SK-N-SH (cell line): ENCODE data around the gene RSU1. TPM values are rescaled to one million over a fixed set of nuclear protein-coding genes. Genes with fewer than 3 reads are reported as not detected.

ENCODE experiments used
- CTCF ChIA-PET: fragments of 300-600, 350-600 bp; formaldehyde crosslinking; extraction: SDS; loops from one replicate; lab custom pipeline; 2021; lab: Yijun Ruan, JAX
- POLR2A ChIA-PET: fragments of 350-600 bp; sonication (Branson Sonifier 250); formaldehyde crosslinking; extraction: SDS; loops from one replicate; lab custom pipeline; 2020; ENCODE audit warnings: antibody characterized with exemption, inconsistent platforms; lab: Yijun Ruan, JAX
- DNase-seq: peaks from one replicate; pipeline ENCODE4 v3.0.0; 2012
- H2AFZ ChIP-seq: fragments of 200-600 bp; sonication (generic); 2 replicates; pipeline ENCODE4 v1.8.1; 2016; ENCODE audit warnings: antibody characterized with exemption, mild to moderate bottlenecking, low read depth
- H3F3A ChIP-seq: fragments of 200-600 bp; sonication (generic); replicated peaks from 2 replicates; pipeline ENCODE3; 2016; ENCODE audit warnings: antibody characterized with exemption, mild to moderate bottlenecking; ENCODE audit not compliant: insufficient read depth
- H3K27ac ChIP-seq, 2 experiments: fragments of 200-500 bp in 1 of 2; fragments of 200-600 bp in 1 of 2; sonication (Bioruptor generic) in 1 of 2; sonication (generic), shearing (Covaris generic) in 1 of 2; 2 replicates each; pipeline versions ENCODE4 v1.5.1 to v1.6.1; 2014 to 2016; ENCODE audit warnings: low read depth in 2 of 2, inconsistent platforms in 1 of 2, low read length in 1 of 2, mild to moderate bottlenecking in 1 of 2, mixed read lengths in 1 of 2
- H3K27me3 ChIP-seq: fragments of 200-600 bp; sonication (generic), shearing (Covaris generic); 2 replicates; pipeline ENCODE4 v1.6.1; 2016; ENCODE audit warnings: mixed run types; ENCODE audit not compliant: insufficient read depth
- H3K36me3 ChIP-seq, 2 experiments: fragments of 200-500 bp in 1 of 2; fragments of 200-600 bp in 1 of 2; sonication (Bioruptor generic) in 1 of 2; sonication (generic) in 1 of 2; replicated peaks in 1 of 2; 2 replicates each; pipeline versions ENCODE3 to v1.5.1; 2014 to 2016; ENCODE audit warnings: low read length in 1 of 2, mild to moderate bottlenecking in 1 of 2; ENCODE audit not compliant: insufficient read depth in 2 of 2, control insufficient read depth in 1 of 2
- H3K4me1 ChIP-seq, 2 experiments: fragments of 200-500 bp in 1 of 2; fragments of 200-600 bp in 1 of 2; sonication (Bioruptor generic) in 1 of 2; sonication (generic), shearing (Covaris generic) in 1 of 2; 2 replicates each; pipeline versions ENCODE4 v1.5.1 to v1.6.1; 2014 to 2016; ENCODE audit warnings: low read depth in 1 of 2, low read length in 1 of 2, mixed run types in 1 of 2; ENCODE audit not compliant: insufficient read depth in 2 of 2, control insufficient read depth in 1 of 2
- H3K4me2 ChIP-seq: fragments of 200-600 bp; sonication (generic), shearing (Covaris generic); 2 replicates; pipeline ENCODE4 v1.6.1; 2017; ENCODE audit warnings: mixed run types
- H3K4me3 ChIP-seq, 2 experiments: fragments of 200-500 bp in 1 of 2; fragments of 200-600 bp in 1 of 2; sonication (Bioruptor generic) in 1 of 2; sonication (generic), shearing (Covaris generic) in 1 of 2; 2 replicates each; pipeline versions ENCODE4 v1.5.1 to v1.8.1; 2014 to 2016; ENCODE audit warnings: low read depth in 2 of 2, inconsistent platforms in 1 of 2, low read length in 1 of 2, mild to moderate bottlenecking in 1 of 2, mixed read lengths in 1 of 2, moderate library complexity in 1 of 2
- H3K79me2 ChIP-seq: fragments of 200-600 bp; sonication (generic); 2 replicates; pipeline ENCODE4 v1.8.1; 2017; ENCODE audit warnings: mild to moderate bottlenecking; ENCODE audit not compliant: insufficient read depth
- H3K9ac ChIP-seq: fragments of 200-600 bp; sonication (generic); 2 replicates; pipeline ENCODE4 v1.6.1; 2017; ENCODE audit warnings: mixed run types
- H3K9me2 ChIP-seq: fragments of 200-600 bp; sonication (generic); 2 replicates; pipeline ENCODE4 v1.6.1; 2017; ENCODE audit warnings: mixed run types
- H3K9me3 ChIP-seq: fragments of 200-600 bp; sonication (generic); 2 replicates; pipeline ENCODE4 v1.6.1; 2017; ENCODE audit warnings: mixed run types, mild to moderate bottlenecking, moderate library complexity
- H4K20me1 ChIP-seq: fragments of 200-600 bp; sonication (generic); 2 replicates; pipeline ENCODE4 v1.6.1; 2017; ENCODE audit warnings: mild to moderate bottlenecking, mixed run types; ENCODE audit not compliant: insufficient read depth
- CHD2 ChIP-seq: fragments of 150-350 bp; IDR thresholded peaks from 2 replicates; pipeline ENCODE4 v1.6.1; 2018; ENCODE audit warnings: low read length; ENCODE audit not compliant: partially characterized antibody
- ELF1 ChIP-seq: IDR thresholded peaks from 2 replicates; pipeline ENCODE4 v1.4.0; 2012
- EZH2phosphoT487 ChIP-seq: fragments of 200-600 bp; sonication (generic); IDR thresholded peaks from 2 replicates; pipeline ENCODE4 v1.6.1; 2017; ENCODE audit warnings: low read depth, mixed run types, mild to moderate bottlenecking, antibody characterized with exemption, moderate library complexity, borderline replicate concordance
- FOSL2 ChIP-seq: IDR thresholded peaks from 2 replicates; pipeline ENCODE4 v1.4.0; 2012; ENCODE audit warnings: low read depth, mild to moderate bottlenecking, moderate library complexity, borderline replicate concordance
- FOXJ3 ChIP-seq: sonication (generic); formaldehyde crosslinking; IDR thresholded peaks from 2 replicates; pipeline ENCODE4 v1.5.1; 2020; ENCODE audit warnings: mild to moderate bottlenecking, missing genetic modification reagents
- FOXM1 ChIP-seq: IDR thresholded peaks from 2 replicates; pipeline ENCODE4 v1.4.0; 2012; ENCODE audit warnings: low read depth, mild to moderate bottlenecking
- GABPA ChIP-seq: IDR thresholded peaks from 2 replicates; pipeline ENCODE4 v1.4.0; 2012; ENCODE audit warnings: low read depth, mild to moderate bottlenecking
- GATA2 ChIP-seq: sonication (generic); formaldehyde crosslinking; IDR thresholded peaks from 2 replicates; pipeline ENCODE4 v1.5.0; 2020; ENCODE audit warnings: mild to moderate bottlenecking, missing genetic modification reagents
- IRF3 ChIP-seq: fragments of 150-350 bp; IDR thresholded peaks from 2 replicates; pipeline ENCODE4 v1.6.1; 2016; ENCODE audit warnings: mild to moderate bottlenecking, low read depth, low read length
- MAX ChIP-seq: IDR thresholded peaks from 2 replicates; pipeline ENCODE4 v1.4.0; 2012; ENCODE audit warnings: low read depth
- MXI1 ChIP-seq: IDR thresholded peaks from 2 replicates; pipeline ENCODE4 v1.6.1; 2012; ENCODE audit warnings: mild to moderate bottlenecking, low read depth, low read length, improper control_type of control experiment
- NRF1 ChIP-seq: IDR thresholded peaks from 2 replicates; pipeline ENCODE4 v1.6.1; 2012; ENCODE audit warnings: low read depth, mild to moderate bottlenecking, low read length
- SMC3 ChIP-seq: IDR thresholded peaks from 2 replicates; pipeline ENCODE4 v1.6.1; 2012; ENCODE audit warnings: low read depth, low read length, improper control_type of control experiment
- TAF1 ChIP-seq: IDR thresholded peaks from 2 replicates; pipeline ENCODE4 v1.6.1; 2012; ENCODE audit warnings: low read depth, mild to moderate bottlenecking, low read length, moderate library complexity, borderline replicate concordance
- USF2 ChIP-seq: fragments of 150-350 bp; IDR thresholded peaks from 2 replicates; pipeline ENCODE4 v1.6.1; 2017; ENCODE audit warnings: antibody characterized with exemption, low read length, low read depth, borderline replicate concordance
- YY1 ChIP-seq: IDR thresholded peaks from 2 replicates; pipeline ENCODE4 v1.4.0; 2012; ENCODE audit warnings: low read depth, mild to moderate bottlenecking
- ZBTB33 ChIP-seq: IDR thresholded peaks from 2 replicates; pipeline ENCODE4 v1.4.0; 2012; ENCODE audit warnings: low read depth, borderline replicate concordance
- WGBS: methylation state at CpG from one replicate; pipeline ENCODE4 v1.1.6; 2017; ENCODE audit warnings: low lambda C conversion rate; 5-methylcytosine and 5-hydroxymethylcytosine counted together
- polyA plus RNA-seq, 3 experiments: library from polyadenylated mRNA; depleted of rRNA; stranded (reverse); fragments of >200 nt; gene quantifications; 2 replicates each; pipeline ENCODE4 v1.2.3, GENCODE V29; 2012

Gene RSU1
- polyA plus RNA-seq, 1 of the 3 experiments (the other 2 are of a cell fraction), result 59.8 TPM

- Histone ChIP-seq H3K4me1 (no peaks in the 10 kb centered on the region), H4K20me1 (no peaks in the 10 kb centered on the region), H3K79me2 (no peaks in the 10 kb centered on the region)
- TF ChIP-seq NRF1 (no peak), MXI1 (no peak), MAX (no peak), FOSL2 (no peak), IRF3 (no peak), GABPA (no peak), ZBTB33 (no peak), TAF1 (no peak), ELF1 (no peak), USF2 (no peak), EZH2phosphoT487 (no peak), FOXJ3 (CRISPR knock-in tag) (no peak), CHD2 (no peak), YY1 (no peak), SMC3 (no peak), GATA2 (CRISPR knock-in tag) (no peak), FOXM1 (no peak)
- TF ChIP-seq, all 33 proteins: peak for 0
- Histone ChIP-seq H3K9me3 (no peaks in the 10 kb centered on the region), H3K36me3 (no peaks in the 10 kb centered on the region), H3K4me2 (no peak overlapping the region), H2AFZ (no peak overlapping the region), H3F3A (no peaks in the 10 kb centered on the region), H3K27me3 (no peaks in the 10 kb centered on the region), H3K4me3 (no peak overlapping the region), H3K9me2 (no peaks in the 10 kb centered on the region), H3K27ac (no peak overlapping the region), H3K9ac (no peak overlapping the region)
- POLR2A ChIA-PET, result no interaction called here
- 75% methylated on average over 6 of the region's 6 CpGs for WGBS
- DNase-seq, result no peak
- CTCF ChIA-PET, result no interaction called here
Observed at GRCh38 chr10:16562891-16563290, 254.3 kb downstream of the RSU1 start.
